ENCODE data around the gene CLEC4F.

Gene CLEC4F

DNA sequence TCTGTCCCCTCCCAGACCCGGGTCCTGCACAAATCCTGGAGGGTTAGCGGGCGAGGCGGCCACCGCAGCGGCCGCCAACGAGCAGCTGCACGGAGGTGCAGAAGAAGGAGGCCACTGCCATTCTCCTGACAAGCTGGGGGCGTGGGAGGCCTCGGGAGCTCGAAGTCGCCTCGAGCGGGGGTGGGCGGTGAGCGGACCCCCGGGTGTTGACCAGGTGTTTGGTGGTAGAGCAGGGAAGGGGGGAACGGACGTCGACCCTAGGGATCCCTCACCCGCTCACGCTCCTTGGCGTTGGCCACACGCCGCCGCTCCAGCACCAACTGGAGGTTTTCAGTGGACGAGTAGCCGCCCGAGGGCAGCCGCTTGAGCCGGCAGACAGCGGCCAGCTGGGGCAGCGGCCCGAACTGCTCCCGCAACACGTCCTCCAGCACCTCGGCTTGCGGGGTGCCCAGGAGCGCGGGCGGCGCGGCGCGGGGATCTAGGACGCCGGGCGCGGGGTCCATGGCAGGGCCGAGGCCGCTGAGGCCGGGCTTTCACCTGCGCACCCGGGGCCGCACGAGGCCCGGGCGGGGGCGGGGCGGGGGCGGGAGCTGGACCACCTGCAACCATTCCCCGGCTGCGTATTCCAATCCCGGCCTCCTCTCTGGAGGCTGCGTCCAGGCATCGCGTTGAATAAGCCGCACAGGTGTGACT lies 30.1 kb downstream of the CLEC4F start, which contains the start of gene FIGLA:
FIGLA (minus strand) TSS at position 508 of the 693 bp plus-strand sequence; CDS start at position 503, 5 bp downstream.
- in situ Hi-C loops (cut with MboI; ENCODE audit: low sequenced_read_pairs): no loop called here

GRCh38 chr2:70789304-70790135 lies 30.9 kb downstream of the CLEC4F start:
- in situ Hi-C loops (cut with MboI; ENCODE audit: low sequenced_read_pairs): no loop called here

GRCh38 chr2:70785137-70785911 lies 35.1 kb downstream of the CLEC4F start:
- in situ Hi-C loops (cut with MboI; ENCODE audit: low sequenced_read_pairs): no loop called here

DNA sequence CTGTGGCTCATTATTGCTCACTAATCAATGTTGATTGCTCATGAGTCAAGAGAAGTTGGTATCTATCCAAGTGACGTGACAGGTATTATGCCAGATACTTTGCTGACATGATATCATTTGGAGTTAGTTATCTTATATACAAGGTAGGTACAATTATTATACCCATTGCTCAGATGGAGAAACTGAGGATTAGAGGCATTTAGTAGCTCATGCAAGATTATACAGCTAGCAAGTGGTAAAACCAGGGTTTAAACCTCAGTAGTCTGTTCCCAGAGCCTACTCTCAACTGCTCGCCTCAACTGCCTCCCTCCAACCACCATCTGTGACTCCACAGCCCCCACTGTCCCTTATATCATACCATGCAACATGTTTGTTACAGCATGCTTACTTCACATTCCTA lies 36.1 kb downstream of the CLEC4F start:
- in situ Hi-C loops (cut with MboI; ENCODE audit: low sequenced_read_pairs): no loop called here

DNA sequence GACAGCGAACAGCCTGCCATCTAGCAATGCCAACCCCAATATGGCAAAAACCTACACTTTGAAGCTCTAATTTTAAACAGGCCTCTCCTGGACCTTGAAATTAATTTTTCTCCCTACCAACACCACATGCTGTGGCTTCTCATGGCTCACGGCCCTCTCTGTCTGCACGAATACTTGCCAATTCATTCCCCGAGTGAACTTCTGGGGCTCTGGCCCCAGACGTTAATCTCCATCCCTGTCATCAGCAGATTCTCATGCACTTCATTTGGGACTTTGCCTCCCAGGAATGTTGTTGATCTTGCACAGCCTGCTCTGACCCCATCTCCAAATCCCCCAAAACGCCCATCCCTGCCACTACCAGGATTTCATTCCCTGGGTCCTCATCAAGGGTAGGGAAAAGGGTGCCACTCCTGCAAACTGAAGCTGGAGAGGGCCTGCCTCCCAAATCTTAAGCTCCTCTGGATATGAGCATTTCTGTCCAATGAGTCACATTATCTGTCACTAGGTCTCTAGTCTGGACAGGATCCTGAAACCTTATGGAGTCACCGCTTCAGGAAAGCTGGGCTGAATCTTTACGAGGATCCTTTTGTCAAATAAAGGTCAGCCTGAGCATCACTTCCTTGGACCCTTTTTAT lies 40.4 kb downstream of the CLEC4F start:
- in situ Hi-C loops (cut with MboI; ENCODE audit: low sequenced_read_pairs): no loop called here

DNA sequence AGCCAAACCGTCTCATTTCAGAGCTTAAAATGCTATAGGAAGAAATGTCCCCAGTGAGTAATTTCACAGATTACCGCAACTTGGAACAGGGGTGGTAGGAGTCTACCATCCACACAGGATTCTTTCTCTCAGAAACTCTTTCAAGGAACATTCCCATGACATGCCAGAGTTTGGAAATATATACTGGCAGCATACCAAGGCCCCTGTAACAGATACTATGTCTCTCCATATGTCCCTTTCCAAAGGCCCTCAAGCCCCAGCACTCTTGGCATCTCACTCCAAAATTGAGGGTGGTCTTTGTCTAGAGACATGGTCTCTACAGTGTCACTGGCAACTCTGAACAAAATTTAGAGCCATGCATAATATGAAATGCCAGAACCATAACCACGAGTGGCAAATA lies 40.9 kb downstream of the CLEC4F start:
- in situ Hi-C loops (cut with MboI; ENCODE audit: low sequenced_read_pairs): no loop called here

- in situ Hi-C loops (cut with MboI; ENCODE audit: low sequenced_read_pairs): no loop called here
These were observed 41.7 kb downstream of the CLEC4F start for GRCh38 chr2:70778676-70779075.

DNA sequence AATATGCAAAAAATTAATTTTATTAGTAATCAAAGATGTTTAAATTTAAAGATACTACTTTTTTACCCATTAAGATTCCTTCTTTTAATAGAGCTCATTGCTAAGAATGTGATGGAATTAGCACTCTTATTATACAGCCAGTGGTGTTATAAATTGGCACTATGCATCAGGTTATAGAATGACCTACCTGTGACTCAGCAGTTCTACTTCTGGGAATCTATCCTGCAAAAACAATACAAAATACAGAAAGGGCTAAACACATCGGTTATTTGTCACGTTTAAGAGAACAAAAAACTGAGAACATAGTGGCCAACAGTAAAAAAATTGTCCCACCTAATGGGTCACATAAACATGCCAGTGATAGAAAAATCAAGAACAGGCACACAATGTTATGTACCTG lies 42.9 kb downstream of the CLEC4F start:
- in situ Hi-C loops (cut with MboI; ENCODE audit: low sequenced_read_pairs): no loop called here

GRCh38 chr2:70776266-70776665 lies 44.1 kb downstream of the CLEC4F start:
- in situ Hi-C loops (cut with MboI; ENCODE audit: low sequenced_read_pairs): no loop called here

- in situ Hi-C loops (cut with MboI; ENCODE audit: low sequenced_read_pairs): no loop called here
These were observed 45.3 kb downstream of the CLEC4F start for GRCh38 chr2:70775141-70775540.

GRCh38 chr2:70772486-70773155 lies 47.8 kb downstream of the CLEC4F start:
- in situ Hi-C loops (cut with MboI; ENCODE audit: low sequenced_read_pairs): no loop called here

GRCh38 chr2:70771446-70771845 lies 49.0 kb downstream of the CLEC4F start:
- in situ Hi-C loops (cut with MboI; ENCODE audit: low sequenced_read_pairs): no loop called here

DNA sequence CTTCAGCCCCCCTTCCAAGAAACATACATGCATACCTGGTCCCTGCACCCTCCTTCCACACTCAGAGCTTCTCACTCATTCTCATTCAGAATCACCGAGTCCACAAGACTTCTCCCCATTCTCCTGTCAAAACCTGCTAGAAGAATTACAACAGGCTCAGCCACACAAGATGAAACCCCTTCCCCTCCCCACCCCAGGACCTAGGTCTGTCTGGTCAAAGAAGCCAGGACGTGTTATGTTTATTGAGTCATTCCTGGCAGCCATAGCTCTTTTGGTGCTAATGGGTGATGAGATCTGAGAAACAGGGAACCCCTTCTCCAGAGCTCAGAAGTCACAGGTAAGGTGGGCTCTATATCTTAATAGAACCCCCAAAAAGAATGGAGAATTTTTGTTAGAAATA lies 50.9 kb downstream of the CLEC4F start:
- in situ Hi-C loops (cut with MboI; ENCODE audit: low sequenced_read_pairs): no loop called here

GRCh38 chr2:70768590-70769085 lies 51.8 kb downstream of the CLEC4F start:
- in situ Hi-C loops (cut with MboI; ENCODE audit: low sequenced_read_pairs): no loop called here

GRCh38 chr2:70767699-70768589 lies 52.5 kb downstream of the CLEC4F start, which contains the start of gene ADD2:
Gene ADD2 (minus strand): TSS chr2:70768200. CDS start chr2:70706408, 61,792 bp downstream.
- in situ Hi-C loops (cut with MboI; ENCODE audit: low sequenced_read_pairs): no loop called here

- in situ Hi-C loops (cut with MboI; ENCODE audit: low sequenced_read_pairs): no loop called here
These were observed 53.2 kb downstream of the CLEC4F start for GRCh38 chr2:70767079-70767698.

- in situ Hi-C loops (cut with MboI; ENCODE audit: low sequenced_read_pairs): no loop called here
These were observed 53.9 kb downstream of the CLEC4F start for GRCh38 chr2:70766357-70767078.

- in situ Hi-C loops (cut with MboI; ENCODE audit: low sequenced_read_pairs): no loop called here
These were observed 54.9 kb downstream of the CLEC4F start for GRCh38 chr2:70765507-70765906.

Measured in hTERT RPE-1 (cell line).